Activated CD4-positive, alpha-beta T cell treated with anti-CD3 and anti-CD28 coated beads for 48 hours (primary cell): ENCODE data around the gene SEC16B.
A peak's percentile ranks its signal among the peaks of the same experiment; 100 is the strongest.

Experiments
- DNase-seq: peaks from one replicate; pipeline ENCODE4 v3.0.0-alpha.2; 2020

Gene SEC16B

DNA sequence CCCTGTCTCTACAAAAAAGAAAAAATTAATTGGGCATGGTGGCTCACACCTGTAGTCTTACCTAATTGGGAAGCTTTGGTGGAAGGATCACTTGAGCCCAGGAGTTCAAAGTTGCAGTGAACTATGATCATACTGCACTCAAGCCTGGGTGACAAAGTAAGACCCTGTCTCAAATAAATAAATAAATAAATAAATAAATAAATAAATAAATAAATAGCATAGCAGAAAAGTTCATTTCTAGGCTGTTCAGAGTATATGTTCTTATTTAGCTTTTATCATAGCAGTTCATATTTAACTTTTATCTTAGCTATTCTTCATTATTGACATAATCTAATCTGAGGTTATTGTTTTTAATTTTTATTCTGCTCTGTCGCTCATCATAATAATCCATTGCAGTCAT lies 8.7 kb upstream of the SEC16B start:
- DNase-seq, result no peak

DNA sequence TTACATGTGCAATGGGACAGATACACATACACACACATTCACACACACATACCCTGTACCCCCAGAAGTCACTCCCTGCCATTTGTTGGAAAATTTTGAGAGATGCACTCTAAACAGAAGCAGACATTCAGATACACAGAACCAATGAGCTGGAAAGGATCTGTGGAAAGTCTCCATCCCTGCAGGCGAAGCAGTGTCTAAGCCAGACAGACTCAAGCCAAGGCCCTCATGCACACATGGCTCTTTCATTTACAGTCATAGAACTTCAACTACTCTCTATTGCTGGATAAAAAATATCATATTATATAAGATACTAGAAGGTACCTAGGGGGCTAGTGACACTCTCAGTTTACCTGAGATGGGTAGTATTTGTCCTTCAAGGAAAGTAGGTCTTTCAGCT lies 7.3 kb upstream of the SEC16B start:
- no peak for DNase-seq

GRCh38 chr1:177976596-177976995 lies 6.7 kb upstream of the SEC16B start:
- no peak for DNase-seq

GRCh38 chr1:177975588-177976495 lies 6.0 kb upstream of the SEC16B start:
- DNase-seq, result no peak

DNA sequence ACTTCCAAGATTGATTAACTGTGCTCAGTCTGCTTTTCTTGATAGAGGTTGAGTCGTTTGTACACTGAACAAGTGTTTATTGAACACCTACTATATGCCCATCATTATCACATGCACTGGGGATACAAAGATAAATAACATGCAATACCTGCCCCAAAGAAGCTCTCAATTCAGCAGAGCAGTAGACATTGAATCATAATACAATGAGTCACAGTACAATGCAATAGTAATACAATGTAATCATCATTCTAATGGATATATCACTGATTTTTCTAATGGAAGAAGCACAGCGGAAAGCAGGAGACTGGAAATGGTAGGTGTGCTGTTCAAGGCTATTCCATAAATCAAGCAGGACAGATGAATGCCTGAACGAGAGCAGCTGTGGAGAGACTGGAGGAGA lies 3.7 kb upstream of the SEC16B start:
- DNase-seq, result no peak

- no peak for DNase-seq
Observed at GRCh38 chr1:177969109-177969508, 749 bp downstream of the SEC16B start.

- no peak for DNase-seq
Observed at GRCh38 chr1:177966199-177966598, 3.7 kb downstream of the SEC16B start.

DNA sequence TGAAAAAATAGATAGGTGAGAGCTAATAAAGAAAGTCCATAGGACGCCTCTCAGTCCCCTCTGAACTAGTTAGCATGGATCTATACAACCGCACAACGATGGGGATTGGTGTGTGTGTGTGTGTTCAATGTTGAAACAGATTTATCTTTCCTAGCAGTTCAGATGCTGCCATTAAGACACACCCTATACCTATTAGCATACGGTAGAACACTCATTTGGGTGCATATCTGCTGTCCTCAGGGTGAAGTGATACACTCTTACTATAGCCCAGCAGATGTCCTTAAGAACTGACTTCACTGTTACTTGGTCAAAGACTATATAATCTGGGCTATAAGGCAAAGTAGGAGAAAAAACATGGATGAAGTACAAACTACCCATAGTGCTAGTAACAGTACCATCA lies 4.6 kb downstream of the SEC16B start:
- no peak for DNase-seq

- no peak for DNase-seq
Observed at GRCh38 chr1:177964336-177964735, 5.5 kb downstream of the SEC16B start.

DNA sequence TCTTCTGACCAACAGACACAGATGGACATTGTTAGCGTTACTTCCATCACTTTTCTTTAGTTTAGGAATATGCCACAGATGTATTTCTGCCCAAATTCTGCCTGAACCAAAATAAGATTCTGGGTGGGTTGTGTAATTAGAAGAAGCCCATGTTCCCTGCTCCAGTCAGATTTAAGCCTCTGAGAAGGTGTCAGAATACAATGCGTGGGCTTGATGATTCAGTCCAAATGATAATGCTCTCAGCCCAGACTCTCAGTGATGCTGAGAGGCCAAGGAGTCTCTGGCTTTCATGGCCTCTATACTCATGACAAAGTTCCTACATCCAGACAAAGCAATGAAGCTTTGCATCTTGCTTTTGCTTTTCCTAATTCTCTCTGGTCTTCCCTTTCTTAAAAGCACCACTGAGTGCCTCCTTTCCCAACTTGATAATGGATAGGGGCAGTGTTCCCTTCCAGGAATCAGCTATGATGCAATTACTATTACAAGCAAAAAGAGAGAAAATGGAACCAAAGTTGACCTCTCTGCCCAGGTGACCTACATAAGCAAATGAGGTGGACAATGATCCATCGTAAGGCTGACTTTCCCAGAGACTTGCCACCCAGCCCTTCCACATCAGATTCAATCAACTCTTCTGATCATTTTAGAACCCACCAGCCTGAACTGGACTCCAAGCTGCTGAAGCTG lies 8.8 kb downstream of the SEC16B start:
- DNase-seq, result no peak

DNA sequence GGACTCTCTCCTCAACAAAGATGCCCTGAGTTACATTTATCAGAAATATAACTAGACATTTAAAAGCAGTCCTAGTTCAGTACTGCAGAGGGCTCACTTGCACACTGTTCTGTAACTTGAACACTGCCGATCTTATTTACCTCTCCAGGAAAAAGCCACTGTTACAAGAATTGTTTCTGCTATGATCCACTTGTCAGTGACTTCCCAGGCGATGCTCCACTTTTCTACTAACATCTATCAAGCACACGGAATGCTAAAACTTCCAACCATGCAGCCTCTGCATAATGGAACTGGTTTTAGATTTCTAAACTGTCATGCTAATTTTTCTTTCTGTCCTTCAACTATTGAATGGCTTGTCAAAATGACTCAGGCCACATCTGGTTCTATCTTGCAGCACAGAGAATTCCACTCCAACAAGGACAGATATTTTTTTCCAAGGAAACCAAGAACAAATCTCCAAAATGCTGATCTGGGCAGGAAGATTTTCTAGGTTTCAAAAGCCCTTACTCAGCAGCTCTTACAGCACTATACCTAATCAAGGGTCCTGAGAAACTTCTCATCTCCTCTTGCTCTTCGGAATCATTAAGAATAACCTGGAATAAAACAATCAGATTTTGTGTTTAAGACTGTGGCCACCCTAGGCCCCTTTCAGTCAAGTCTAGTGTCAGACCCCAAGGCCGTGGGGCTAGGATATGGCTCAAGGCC lies 9.9 kb downstream of the SEC16B start:
- DNase-seq, result no peak

- DNase-seq, result no peak
Observed at GRCh38 chr1:177958092-177958491, 11.8 kb downstream of the SEC16B start.

DNA sequence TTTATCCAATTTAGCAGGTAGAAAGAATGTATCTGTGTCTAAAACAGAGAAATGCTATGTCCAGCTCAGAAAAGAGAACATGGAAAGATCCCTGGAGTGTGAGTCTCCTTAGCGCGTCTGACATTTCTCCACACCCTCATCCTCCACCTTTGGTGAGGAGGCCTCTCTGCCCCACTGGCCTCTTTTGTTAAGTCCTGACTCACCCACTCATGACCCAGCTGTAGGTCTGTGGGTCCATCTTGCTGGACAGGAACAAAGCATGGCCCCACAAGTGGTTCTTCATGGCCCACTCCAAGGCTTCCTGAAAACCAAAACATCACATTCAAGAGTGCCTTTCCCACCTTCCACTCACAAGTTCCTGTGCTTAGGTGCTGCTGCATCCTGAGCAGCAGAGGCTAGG lies 15.8 kb downstream of the SEC16B start:
- DNase-seq, result no peak

DNA sequence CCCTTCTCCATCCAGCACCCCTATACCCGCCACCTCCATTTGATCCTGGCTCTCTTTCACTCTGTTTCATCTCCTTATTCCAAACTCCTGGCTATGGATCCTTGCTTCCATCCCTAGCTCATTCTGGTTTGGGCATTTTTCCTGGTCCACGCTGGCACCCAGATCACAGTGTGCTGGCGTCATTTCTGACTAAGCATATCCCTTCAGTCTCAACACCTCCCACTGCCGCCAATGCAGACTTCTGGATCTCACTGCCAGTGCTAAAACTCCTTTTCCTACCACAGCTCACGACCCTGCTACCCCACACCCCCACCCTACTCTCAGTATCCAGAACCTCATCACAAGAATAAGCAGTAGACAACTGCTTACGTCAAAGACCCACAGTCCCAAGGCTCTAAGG lies 16.3 kb downstream of the SEC16B start:
- no peak for DNase-seq

DNA sequence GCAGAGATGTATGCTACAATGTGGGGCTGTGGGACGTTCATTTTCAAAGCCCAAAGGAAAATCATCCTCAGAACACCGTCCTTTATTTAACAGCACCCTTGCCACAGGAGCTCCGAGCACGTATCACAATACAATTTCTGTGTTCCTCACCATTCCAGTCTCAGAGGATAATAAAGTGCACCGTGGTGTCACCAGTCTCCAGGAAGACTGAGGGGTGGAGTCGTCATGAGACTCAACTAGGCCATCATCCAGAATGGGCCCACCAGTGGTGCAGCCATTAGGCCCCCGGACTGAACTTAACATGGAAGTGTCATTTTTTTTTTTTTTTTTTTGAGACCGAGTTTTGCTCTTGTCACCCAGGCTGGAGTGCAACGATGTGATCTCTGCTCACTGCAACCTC lies 17.2 kb downstream of the SEC16B start:
- DNase-seq, result no peak

- no peak for DNase-seq
Observed at GRCh38 chr1:177952249-177952648, 17.6 kb downstream of the SEC16B start.

DNA sequence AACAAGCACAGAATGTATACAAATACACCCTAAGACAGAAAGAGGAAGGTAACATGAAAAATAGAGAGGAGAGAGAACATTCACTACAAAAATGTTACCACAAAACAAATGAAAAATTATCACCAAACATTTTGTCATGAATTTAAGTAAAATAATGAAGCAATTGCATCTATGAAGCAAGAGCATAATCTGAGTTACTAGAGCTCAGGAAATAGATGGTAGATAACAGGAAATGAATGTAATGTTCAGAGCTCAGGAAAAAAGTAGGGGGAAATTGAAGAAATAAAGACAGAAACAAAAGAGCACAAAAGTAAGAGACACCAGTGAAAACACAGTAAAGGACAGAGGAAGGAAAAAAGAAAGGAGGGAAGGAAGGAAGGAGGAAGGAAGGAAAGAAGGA lies 19.4 kb downstream of the SEC16B start:
- no peak for DNase-seq

DNA sequence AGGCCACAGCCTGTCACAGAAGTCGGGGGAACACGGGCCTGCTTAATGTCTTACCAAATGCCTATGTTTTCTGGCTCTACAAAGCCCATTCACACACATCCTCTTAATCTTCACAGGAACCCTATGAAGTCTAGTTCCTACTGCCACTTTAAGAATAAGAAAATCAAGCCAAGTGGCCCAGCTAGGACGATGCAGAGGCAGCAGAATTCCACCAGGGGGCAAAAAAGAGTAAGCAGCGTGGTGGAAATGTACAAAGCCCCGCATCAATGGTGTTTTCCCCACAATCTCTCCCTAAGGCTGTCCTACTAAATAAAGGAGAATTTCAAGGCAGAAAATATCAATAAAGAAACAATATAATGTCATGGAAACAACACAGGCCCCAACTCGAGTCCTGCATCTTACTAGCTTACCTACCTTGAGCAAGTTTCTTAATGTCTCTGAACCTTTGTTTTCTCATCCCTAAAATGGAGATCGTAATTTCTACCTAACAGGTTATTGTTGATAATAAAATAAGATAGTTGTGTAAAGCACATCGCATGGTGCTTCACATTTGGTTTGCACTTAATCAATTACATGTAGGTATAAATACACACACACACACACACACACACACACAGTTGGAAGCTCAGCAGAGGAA lies 21.4 kb downstream of the SEC16B start:
- peak; percentile 36 for DNase-seq

- DNase-seq, result no peak
Observed at GRCh38 chr1:177947623-177948022, 22.2 kb downstream of the SEC16B start.

GRCh38 chr1:177945943-177946650 lies 23.8 kb downstream of the SEC16B start:
- peak; percentile 61 for DNase-seq

- DNase-seq, result no peak
Observed at GRCh38 chr1:177944016-177944949, 25.6 kb downstream of the SEC16B start.
